ENCODE data around the gene BICDL1.

The BICDL1 gene

GRCh38 chr12:120079411-120080400, 90.7 kb downstream of the BICDL1 start:
- peak; percentile 79 for DNase-seq (ENCODE audit: low read depth)

- no peak for DNase-seq (ENCODE audit: low read depth)
Observed at GRCh38 chr12:120081641-120082040, 92.6 kb downstream of the BICDL1 start.

- no peak for DNase-seq (ENCODE audit: low read depth)
Observed at GRCh38 chr12:120085920-120086645, 97.0 kb downstream of the BICDL1 start.

GRCh38 chr12:120086801-120087621, 98.0 kb downstream of the BICDL1 start:
- peak; percentile 99 for DNase-seq (ENCODE audit: low read depth)

- no peak for DNase-seq (ENCODE audit: low read depth)
Observed at GRCh38 chr12:120089105-120089504, 100.1 kb downstream of the BICDL1 start.

GRCh38 chr12:120089796-120090195, 100.8 kb downstream of the BICDL1 start:
- DNase-seq (ENCODE audit: low read depth): no peak

- DNase-seq (ENCODE audit: low read depth): no peak
Observed at GRCh38 chr12:120090206-120090605, 101.2 kb downstream of the BICDL1 start.

- DNase-seq (ENCODE audit: low read depth): no peak
Observed at GRCh38 chr12:120090626-120091295, 101.7 kb downstream of the BICDL1 start.

- DNase-seq (ENCODE audit: low read depth): no peak
Observed at GRCh38 chr12:120091371-120092090, 102.5 kb downstream of the BICDL1 start.

- DNase-seq (ENCODE audit: low read depth): no peak
Observed at GRCh38 chr12:120092551-120093335, 103.7 kb downstream of the BICDL1 start.

GRCh38 chr12:120093336-120093591, 104.2 kb downstream of the BICDL1 start:
- DNase-seq (ENCODE audit: low read depth): no peak

GRCh38 chr12:120093592-120094355, 104.7 kb downstream of the BICDL1 start:
- no peak for DNase-seq (ENCODE audit: low read depth)

- no peak for DNase-seq (ENCODE audit: low read depth)
Observed at GRCh38 chr12:120094485-120094884, 105.4 kb downstream of the BICDL1 start.

- no peak for DNase-seq (ENCODE audit: low read depth)
Observed at GRCh38 chr12:120095331-120095730, 106.3 kb downstream of the BICDL1 start.

GRCh38 chr12:120095736-120096135, 106.7 kb downstream of the BICDL1 start:
- DNase-seq (ENCODE audit: low read depth): no peak

- no peak for DNase-seq (ENCODE audit: low read depth)
Observed at GRCh38 chr12:120096671-120097202, 107.7 kb downstream of the BICDL1 start.

GRCh38 chr12:120098756-120099470, 109.9 kb downstream of the BICDL1 start:
- DNase-seq (ENCODE audit: low read depth): no peak

GRCh38 chr12:120099738-120100137, 110.7 kb downstream of the BICDL1 start:
- no peak for DNase-seq (ENCODE audit: low read depth)

- DNase-seq (ENCODE audit: low read depth): no peak
Observed at GRCh38 chr12:120100630-120101029, 111.6 kb downstream of the BICDL1 start.

All from ELR (cell line).